GM12874 (cell line): ENCODE results near the gene ARL13B.

Source experiments
- TF ChIP-seq, protein P1 (sequence below): IDR thresholded peaks from 2 replicates; pipeline ENCODE4 v1.5.1; 2011; ENCODE audit warnings: low read depth, mild to moderate bottlenecking, control low read depth, low read length, moderate library complexity; ENCODE audit not compliant: insufficient read depth

Gene ARL13B

GRCh38 chr3:93988764-93989163, 8.8 kb downstream of the ARL13B start:
- TF ChIP-seq, protein P1, sequence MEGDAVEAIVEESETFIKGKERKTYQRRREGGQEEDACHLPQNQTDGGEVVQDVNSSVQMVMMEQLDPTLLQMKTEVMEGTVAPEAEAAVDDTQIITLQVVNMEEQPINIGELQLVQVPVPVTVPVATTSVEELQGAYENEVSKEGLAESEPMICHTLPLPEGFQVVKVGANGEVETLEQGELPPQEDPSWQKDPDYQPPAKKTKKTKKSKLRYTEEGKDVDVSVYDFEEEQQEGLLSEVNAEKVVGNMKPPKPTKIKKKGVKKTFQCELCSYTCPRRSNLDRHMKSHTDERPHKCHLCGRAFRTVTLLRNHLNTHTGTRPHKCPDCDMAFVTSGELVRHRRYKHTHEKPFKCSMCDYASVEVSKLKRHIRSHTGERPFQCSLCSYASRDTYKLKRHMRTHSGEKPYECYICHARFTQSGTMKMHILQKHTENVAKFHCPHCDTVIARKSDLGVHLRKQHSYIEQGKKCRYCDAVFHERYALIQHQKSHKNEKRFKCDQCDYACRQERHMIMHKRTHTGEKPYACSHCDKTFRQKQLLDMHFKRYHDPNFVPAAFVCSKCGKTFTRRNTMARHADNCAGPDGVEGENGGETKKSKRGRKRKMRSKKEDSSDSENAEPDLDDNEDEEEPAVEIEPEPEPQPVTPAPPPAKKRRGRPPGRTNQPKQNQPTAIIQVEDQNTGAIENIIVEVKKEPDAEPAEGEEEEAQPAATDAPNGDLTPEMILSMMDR, result no peak

GRCh38 chr3:93989241-93989640, 9.3 kb downstream of the ARL13B start:
- TF ChIP-seq, protein P1, result no peak

- TF ChIP-seq, protein P1, result no peak
These were observed 11.7 kb downstream of the ARL13B start for GRCh38 chr3:93991631-93992030.

DNA sequence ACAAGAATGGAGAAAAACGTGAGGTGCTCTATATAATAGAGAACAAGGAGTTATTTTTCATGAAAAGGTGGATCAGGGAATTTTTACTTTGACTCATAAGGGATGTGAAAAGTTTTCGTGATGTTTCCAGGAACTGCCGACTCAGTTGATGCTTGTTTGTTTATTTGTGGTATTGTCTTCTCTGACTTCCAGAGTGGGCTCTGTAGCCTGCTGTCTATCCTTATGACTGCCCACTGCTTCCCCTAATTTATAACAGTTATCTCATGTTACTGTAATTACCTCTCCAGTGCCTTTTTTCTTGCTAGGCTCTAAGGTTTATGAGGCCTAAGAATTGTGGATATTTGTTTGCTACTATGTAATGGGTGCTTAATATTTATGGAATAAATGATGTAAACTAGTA, 12.3 kb downstream of the ARL13B start:
- TF ChIP-seq, protein P1, result no peak

GRCh38 chr3:93994056-93994455, 14.1 kb downstream of the ARL13B start:
- TF ChIP-seq, protein P1, result no peak

- TF ChIP-seq, protein P1, result no peak
These were observed 21.2 kb downstream of the ARL13B start for GRCh38 chr3:94001191-94001590.

DNA sequence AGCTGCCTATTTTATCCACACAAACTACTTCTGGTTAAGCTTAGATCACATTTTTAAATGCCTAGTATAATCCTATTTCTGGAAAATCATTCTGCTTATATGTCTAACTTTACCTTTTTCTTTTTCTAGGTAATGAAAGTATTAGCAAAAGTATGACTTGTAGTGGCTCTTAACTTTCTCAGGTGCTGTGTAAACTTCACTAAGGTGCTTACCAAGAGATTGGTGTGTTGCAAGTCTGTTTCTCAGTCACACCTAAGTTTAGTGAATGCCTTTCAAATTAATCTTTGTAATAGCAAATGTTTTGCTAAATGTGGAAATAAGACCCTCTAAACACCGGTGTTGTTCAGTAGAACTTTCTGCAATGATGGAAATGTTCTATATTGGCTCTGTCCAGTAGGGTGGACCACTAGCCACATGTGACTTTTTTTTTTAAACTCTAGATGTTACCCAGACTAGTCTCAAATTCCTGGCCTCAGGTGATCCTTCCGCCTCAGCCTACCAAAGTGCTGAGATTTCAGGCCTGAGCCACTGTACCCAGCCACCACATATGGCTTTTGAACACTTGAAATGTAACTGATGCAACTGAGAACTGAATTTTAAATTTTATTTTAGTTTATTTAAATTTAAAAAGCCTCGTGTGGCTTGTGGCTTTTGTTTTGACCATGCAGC, 22.0 kb downstream of the ARL13B start:
- TF ChIP-seq, protein P1, result no peak
